CD8-positive, alpha-beta memory T cell (primary cell): ENCODE data around the gene CACNA1C. TPM values are rescaled to one million over a fixed set of nuclear protein-coding genes. Genes with fewer than 3 reads are reported as not detected.
A peak's percentile ranks its signal among the peaks of the same experiment; 100 is the strongest.

Experiments used
- CTCF ChIA-PET: fragments of 350-600 bp; sonication (Branson Sonifier 250); formaldehyde crosslinking; loops from one replicate; lab custom pipeline; 2021; ENCODE audit warnings: antibody characterized with exemption; lab: Charles Lee
- POLR2A ChIA-PET: fragments of 350-600 bp; sonication (Branson Sonifier 250); formaldehyde crosslinking; loops from one replicate; lab custom pipeline; 2021; ENCODE audit warnings: antibody characterized with exemption; lab: Charles Lee
- DNase-seq, 5 donors: peaks; one replicate each; pipeline versions ENCODE4 v3.0.0 to v3.0.0-alpha.2; 2020 to 2022; ENCODE audit warnings: mixed read lengths in 1 of 5
- H3K27ac ChIP-seq: one replicate; pipeline ENCODE4 v1.7.0; 2013; ENCODE audit warnings: low read depth, mild to moderate bottlenecking, low read length, moderate library complexity
- H3K27me3 ChIP-seq: 2 replicates; pipeline ENCODE4 v1.7.0; 2013; ENCODE audit warnings: low read length, mild to moderate bottlenecking; ENCODE audit not compliant: insufficient read depth, poor library complexity, severe bottlenecking
- H3K36me3 ChIP-seq: 2 replicates; pipeline ENCODE4 v1.7.0; 2013; ENCODE audit warnings: mild to moderate bottlenecking, low read length, moderate library complexity; ENCODE audit not compliant: insufficient read depth
- H3K4me1 ChIP-seq: 2 replicates; pipeline ENCODE4 v1.7.0; 2013; ENCODE audit warnings: mild to moderate bottlenecking, low read length, moderate library complexity; ENCODE audit not compliant: insufficient read depth
- H3K4me3 ChIP-seq: 2 replicates; pipeline ENCODE4 v1.7.0; 2013; ENCODE audit warnings: mild to moderate bottlenecking, low read length
- H3K9me3 ChIP-seq: 2 replicates; pipeline ENCODE4 v1.7.0; 2013; ENCODE audit warnings: mild to moderate bottlenecking, low read length
- H3K27ac Mint-ChIP-seq, 8 donors: one replicate each; pipeline ENCODE4 v1.8.0; 2020 to 2021; ENCODE audit warnings: mixed read lengths in 8 of 8, mild to moderate bottlenecking in 6 of 8, inconsistent platforms in 3 of 8, moderate library complexity in 3 of 8
- H3K27me3 Mint-ChIP-seq, 2 donors: one replicate each; pipeline ENCODE4 v1.8.0; 2020 to 2021; ENCODE audit warnings: mixed read lengths in 2 of 2, mild to moderate bottlenecking in 1 of 2, moderate library complexity in 1 of 2
- H3K36me3 Mint-ChIP-seq, 3 donors: one replicate each; pipeline ENCODE4 v1.8.0; 2020 to 2021; ENCODE audit warnings: mixed read lengths in 3 of 3, inconsistent platforms in 1 of 3, mild to moderate bottlenecking in 1 of 3
- H3K4me1 Mint-ChIP-seq, 3 donors: one replicate each; pipeline ENCODE4 v1.8.0; 2020 to 2021; ENCODE audit warnings: mixed read lengths in 3 of 3, inconsistent platforms in 1 of 3, mild to moderate bottlenecking in 1 of 3
- H3K4me3 Mint-ChIP-seq, 7 donors: one replicate each; pipeline ENCODE4 v1.8.0; 2020 to 2021; ENCODE audit warnings: mixed read lengths in 7 of 7, mild to moderate bottlenecking in 6 of 7, moderate library complexity in 4 of 7, inconsistent platforms in 2 of 7
- H3K9me3 Mint-ChIP-seq, 5 donors: one replicate each; pipeline ENCODE4 v1.8.0; 2020 to 2022; ENCODE audit warnings: mixed read lengths in 5 of 5, mild to moderate bottlenecking in 3 of 5, moderate library complexity in 2 of 5, inconsistent platforms in 1 of 5
- polyA plus RNA-seq: library from polyadenylated mRNA; unstranded; fragments of 300-500 nt; fragmentation: Illumina TruSeq; gene quantifications from one replicate; pipeline ENCODE4 v1.2.3, GENCODE V29; 2021
- total RNA-seq, 2 experiments: library from RNA; stranded (reverse); gene quantifications; one replicate each; pipeline ENCODE4 v1.2.3, GENCODE V29; 2021

The CACNA1C gene
- under 1 TPM; 0.04 TPM for total RNA-seq
- 0.10 TPM for polyA plus RNA-seq

GRCh38 chr12:2052826-2053678, at the start of gene CACNA1C:
TSS of gene CACNA1C (plus strand) at chr12:2052987. CDS start at chr12:2053563, 576 bp downstream.
- CTCF ChIA-PET: no interaction called here

DNA sequence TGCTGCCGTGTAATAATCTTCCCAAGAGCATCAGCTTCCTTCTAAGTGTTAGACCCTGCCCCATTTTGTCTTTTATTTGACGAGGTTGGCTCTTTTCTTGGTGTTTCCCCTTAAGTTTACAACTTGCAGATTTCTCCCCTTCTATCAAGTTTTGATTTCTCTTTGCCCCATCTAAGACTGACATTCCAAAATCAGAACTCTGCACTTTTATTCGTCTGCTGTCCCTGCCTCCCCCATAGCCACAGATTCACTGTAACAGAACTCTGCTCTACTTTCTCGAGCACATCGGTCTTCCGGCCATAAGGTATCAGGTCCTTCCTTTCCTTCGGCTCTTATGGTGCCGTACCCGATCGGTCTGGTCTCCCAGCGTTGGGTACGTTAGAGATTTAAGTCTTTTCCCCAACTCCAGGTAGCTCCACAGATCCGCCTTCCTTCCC, 49.1 kb upstream of the CACNA1C start:
- H3K4me3 ChIP-seq: peak overlapping the region; percentile 90
- no peaks in the 10 kb centered on the region for H3K36me3 ChIP-seq
- H3K4me1 ChIP-seq: peaks cover 20% of the 10 kb centered on the region
- H3K9me3 ChIP-seq: no peaks in the 10 kb centered on the region
- peaks cover 0 to 1% of the 10 kb centered on the region in 2 donors for H3K27me3 Mint-ChIP-seq
- H3K9me3 Mint-ChIP-seq: no peaks in the 10 kb centered on the region
- peak overlapping the region; percentile 84 for H3K27ac ChIP-seq
- H3K27me3 ChIP-seq: no peaks in the 10 kb centered on the region
- peak overlapping the region; percentile 87 to 100 (median 98) for H3K27ac Mint-ChIP-seq
- DNase-seq: no peak
- peak overlapping the region; percentile 93 to 100 (median 98) for H3K4me3 Mint-ChIP-seq
- H3K36me3 Mint-ChIP-seq: peaks cover 0 to 16% (median 2%) of the 10 kb centered on the region in 3 donors
- CTCF ChIA-PET: interaction anchor here (3.2 kb wide), 1 partner anchor 9 kb away, joined by 10 read pairs; no protein-coding TSS in a partner anchor
- H3K4me1 Mint-ChIP-seq: peaks cover 37 to 51% (median 44%) of the 10 kb centered on the region in 3 donors
- POLR2A ChIA-PET: interaction anchor here (2.7 kb wide), 1 partner anchor 9 kb away, joined by 11 read pairs; no protein-coding TSS in a partner anchor

More at GRCh38 chr12:2052826-2053678, at the start of gene CACNA1C:
- Mint-ChIP-seq H3K27me3 (peaks cover 35 to 84% of the 10 kb centered on the region in 2 donors), H3K4me3 (peak within 1 kb of the TSS; percentile 78 to 89 (median 83)), H3K9me3 (peaks cover 0 to 2% (median 0%) of the 10 kb centered on the region in 5 donors), H3K27ac (peak within 1 kb of the TSS in 2 of 8 donors; percentile 48 to 67), H3K36me3 (no peaks in the 10 kb centered on the region), H3K4me1 (peaks cover 16 to 36% (median 21%) of the 10 kb centered on the region in 3 donors)
- Histone ChIP-seq H3K36me3 (no peaks in the 10 kb centered on the region), H3K27me3 (peaks cover 25% of the 10 kb centered on the region), H3K27ac (no peak within 1 kb of the TSS), H3K9me3 (no peaks in the 10 kb centered on the region), H3K4me3 (peak within 1 kb of the TSS; percentile 43), H3K4me1 (peaks cover 4% of the 10 kb centered on the region)
- POLR2A ChIA-PET: no interaction called here
- DNase-seq: peak in 3 of 5 donors; percentile 21 to 55 (median 22)

GRCh38 chr12:2004113-2004929, 48.5 kb upstream of the CACNA1C start, which contains the start of gene DCP1B:
TSS of gene DCP1B (minus strand) at chr12:2004457. CDS start at chr12:2004431, 26 bp downstream.
- POLR2A ChIA-PET: interaction anchor here (2.7 kb wide), 1 partner anchor 10 kb away, joined by 11 read pairs; no protein-coding TSS in a partner anchor
- H3K36me3 Mint-ChIP-seq: peaks cover 0 to 13% (median 0%) of the 10 kb centered on the region in 3 donors

DNA sequence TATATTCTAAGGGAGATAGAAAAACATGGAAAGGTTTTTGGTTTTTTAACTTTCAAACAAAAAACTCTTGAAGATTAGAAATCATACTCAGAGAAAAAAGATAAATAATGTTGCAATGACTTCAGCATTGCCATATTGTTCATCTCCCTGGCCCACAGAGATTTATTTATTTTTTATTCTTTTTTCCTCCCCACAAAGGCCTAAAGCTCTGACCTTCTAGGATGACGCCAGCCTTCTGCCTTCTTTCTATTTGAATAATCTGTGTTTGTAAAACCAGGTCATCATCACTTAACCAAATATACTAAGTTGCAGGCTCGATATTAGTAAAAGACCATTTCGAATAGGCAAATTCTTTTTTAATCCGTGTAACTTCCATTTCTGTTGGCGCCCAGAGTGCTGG, 44.1 kb upstream of the CACNA1C start:
- Mint-ChIP-seq H3K27me3 (peaks cover 3 to 10% of the 10 kb centered on the region in 2 donors), H3K9me3 (no peaks in the 10 kb centered on the region), H3K36me3 (peaks cover 0 to 7% (median 0%) of the 10 kb centered on the region in 3 donors), H3K4me3 (no peak overlapping the region), H3K4me1 (peaks cover 10 to 13% (median 11%) of the 10 kb centered on the region in 3 donors), H3K27ac (no peak overlapping the region)
- CTCF ChIA-PET: interaction anchor here (1.8 kb wide), 1 partner anchor 26 kb away, joined by 6 read pairs; no protein-coding TSS in a partner anchor
- no peaks in the 10 kb centered on the region for H3K27me3 ChIP-seq
- no peak overlapping the region for H3K27ac ChIP-seq
- H3K4me1 ChIP-seq: peaks cover under 1% of the 10 kb centered on the region
- no peak overlapping the region for H3K4me3 ChIP-seq
- H3K36me3 ChIP-seq: no peaks in the 10 kb centered on the region
- no peaks in the 10 kb centered on the region for H3K9me3 ChIP-seq
- POLR2A ChIA-PET: no interaction called here
- DNase-seq: no peak

More at GRCh38 chr12:2004113-2004929, 48.5 kb upstream of the CACNA1C start, which contains the start of gene DCP1B:
- Mint-ChIP-seq H3K27me3 (peaks cover 0 to 1% of the 10 kb centered on the region in 2 donors), H3K4me3 (peak within 1 kb of the TSS; percentile 93 to 100 (median 98)), H3K9me3 (no peaks in the 10 kb centered on the region), H3K4me1 (peaks cover 35 to 47% (median 44%) of the 10 kb centered on the region in 3 donors), H3K27ac (peak within 1 kb of the TSS; percentile 87 to 100 (median 98))
- Histone ChIP-seq H3K4me3 (peak within 1 kb of the TSS; percentile 90), H3K27ac (peak within 1 kb of the TSS; percentile 84), H3K36me3 (no peaks in the 10 kb centered on the region), H3K27me3 (no peaks in the 10 kb centered on the region), H3K4me1 (peaks cover 20% of the 10 kb centered on the region), H3K9me3 (no peaks in the 10 kb centered on the region)
- DNase-seq: peak; percentile 89 to 96 (median 92)
- CTCF ChIA-PET: interaction anchor here (0.9 to 3.2 kb wide), 2 partner anchors 10 to 30 kb away, joined by 3 to 10 read pairs; no protein-coding TSS in a partner anchor

DNA sequence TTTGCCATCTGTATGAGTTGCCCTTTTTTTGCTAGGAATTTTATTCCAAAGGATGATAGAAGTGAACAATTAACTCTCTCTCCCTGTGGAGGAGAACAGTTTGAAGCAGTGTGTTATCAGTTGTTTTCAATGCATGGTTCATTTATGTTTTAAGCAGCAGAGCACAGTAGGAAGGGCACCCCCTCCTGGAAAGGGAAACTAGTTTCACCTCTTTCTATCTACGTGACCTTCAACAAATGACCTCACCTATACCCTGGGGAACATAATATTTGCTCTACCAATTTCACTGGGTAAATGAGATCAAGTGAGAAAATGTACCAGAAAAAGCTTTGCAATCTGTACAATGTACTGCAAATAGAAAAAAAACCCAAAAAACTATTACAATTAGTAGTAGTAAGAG, 43.2 kb upstream of the CACNA1C start:
- CTCF ChIA-PET: interaction anchor here (1.1 to 1.7 kb wide), 2 partner anchors 9 to 70 kb away, joined by 4 read pairs; no protein-coding TSS in a partner anchor
- peaks cover 2 to 10% of the 10 kb centered on the region in 2 donors for H3K27me3 Mint-ChIP-seq
- peak overlapping the region in 1 of 8 donors; percentile 41 for H3K27ac Mint-ChIP-seq
- H3K4me3 Mint-ChIP-seq: no peak overlapping the region
- DNase-seq: no peak
- H3K36me3 Mint-ChIP-seq: no peaks in the 10 kb centered on the region
- Histone ChIP-seq H3K27me3 (no peaks in the 10 kb centered on the region), H3K4me1 (no peaks in the 10 kb centered on the region), H3K4me3 (no peak overlapping the region), H3K9me3 (no peaks in the 10 kb centered on the region), H3K27ac (no peak overlapping the region), H3K36me3 (no peaks in the 10 kb centered on the region)
- H3K4me1 Mint-ChIP-seq: peaks cover under 1 to 4% (median 2%) of the 10 kb centered on the region in 3 donors
- POLR2A ChIA-PET: no interaction called here
- H3K9me3 Mint-ChIP-seq: no peaks in the 10 kb centered on the region

DNA sequence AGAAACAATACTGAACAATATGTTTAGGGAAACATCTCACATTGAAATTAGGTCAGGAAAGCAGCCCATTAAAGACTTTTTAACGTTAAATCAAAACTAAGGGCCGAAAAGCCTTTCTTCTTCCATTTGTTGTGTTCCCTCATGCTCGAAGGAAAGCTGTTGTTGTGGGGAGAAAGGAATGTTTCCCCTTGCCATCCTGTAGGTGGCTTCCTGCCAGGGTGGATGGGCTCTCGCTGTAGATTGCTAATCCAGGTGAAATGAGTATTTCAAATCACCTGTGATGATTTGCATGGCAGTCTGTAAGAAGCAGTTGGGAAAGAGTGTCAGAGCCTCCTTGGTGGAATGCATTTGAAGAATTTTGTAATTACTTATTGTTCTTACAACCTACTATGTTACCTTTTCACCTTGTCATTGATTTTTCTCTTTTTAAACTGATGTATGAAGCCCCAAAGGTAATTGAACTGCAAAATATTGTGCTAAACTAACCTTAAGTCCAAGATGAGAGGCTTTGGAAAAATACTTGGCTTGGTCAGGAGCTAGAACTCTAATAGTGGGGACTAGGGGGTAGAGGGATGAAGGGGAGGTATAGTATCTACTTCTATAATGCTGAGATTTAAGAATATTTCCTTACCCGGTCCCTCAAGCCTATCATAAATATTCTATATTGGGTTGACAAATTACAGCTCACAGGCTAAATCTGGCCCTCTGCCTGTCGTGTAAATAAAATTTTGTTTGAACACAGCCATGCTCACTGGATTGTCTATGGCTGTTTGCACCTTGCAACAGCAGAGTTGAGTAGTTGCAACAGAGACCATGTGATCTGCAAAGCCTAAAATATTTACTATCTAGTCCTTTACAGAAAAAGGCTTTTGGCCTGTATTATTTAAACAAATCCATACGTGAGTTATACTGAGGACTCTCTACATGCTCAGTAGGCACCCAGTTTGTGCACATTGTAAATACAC, 40.9 kb upstream of the CACNA1C start:
- H3K36me3 Mint-ChIP-seq: no peaks in the 10 kb centered on the region
- Histone ChIP-seq H3K27ac (no peak overlapping the region), H3K36me3 (no peaks in the 10 kb centered on the region), H3K27me3 (no peaks in the 10 kb centered on the region), H3K4me3 (no peak overlapping the region), H3K9me3 (no peaks in the 10 kb centered on the region), H3K4me1 (no peaks in the 10 kb centered on the region)
- no peaks in the 10 kb centered on the region for H3K9me3 Mint-ChIP-seq
- ChIA-PET CTCF (interaction anchor here (0.8 to 1.2 kb wide), 3 partner anchors 9 to 43 kb away, joined by 3 read pairs; no protein-coding TSS in a partner anchor), POLR2A (no interaction called here)
- peaks cover 0 to 2% (median 0%) of the 10 kb centered on the region in 3 donors for H3K4me1 Mint-ChIP-seq
- H3K4me3 Mint-ChIP-seq: no peak overlapping the region
- no peak for DNase-seq
- peaks cover 2 to 11% of the 10 kb centered on the region in 2 donors for H3K27me3 Mint-ChIP-seq
- H3K27ac Mint-ChIP-seq: no peak overlapping the region
